M059J (cell line): ENCODE measurements around the gene GALNT2. TPM values are rescaled to one million over a fixed set of nuclear protein-coding genes. Genes with fewer than 3 reads are reported as not detected.
A peak's percentile ranks its signal among the peaks of the same experiment; 100 is the strongest.

Source experiments
- DNase-seq: peaks from one replicate; pipeline ENCODE4 v3.0.0-alpha.2; 2012; ENCODE audit warnings: low read depth
- total RNA-seq: library from RNA; depleted of rRNA; stranded (reverse); fragments of >200 nt; shearing (Covaris generic); gene quantifications from 2 replicates; pipeline ENCODE4 v1.2.3, GENCODE V29; 2014

The GALNT2 gene
- total RNA-seq, 1 experiment from 2014 or later = 65.1 TPM

DNA sequence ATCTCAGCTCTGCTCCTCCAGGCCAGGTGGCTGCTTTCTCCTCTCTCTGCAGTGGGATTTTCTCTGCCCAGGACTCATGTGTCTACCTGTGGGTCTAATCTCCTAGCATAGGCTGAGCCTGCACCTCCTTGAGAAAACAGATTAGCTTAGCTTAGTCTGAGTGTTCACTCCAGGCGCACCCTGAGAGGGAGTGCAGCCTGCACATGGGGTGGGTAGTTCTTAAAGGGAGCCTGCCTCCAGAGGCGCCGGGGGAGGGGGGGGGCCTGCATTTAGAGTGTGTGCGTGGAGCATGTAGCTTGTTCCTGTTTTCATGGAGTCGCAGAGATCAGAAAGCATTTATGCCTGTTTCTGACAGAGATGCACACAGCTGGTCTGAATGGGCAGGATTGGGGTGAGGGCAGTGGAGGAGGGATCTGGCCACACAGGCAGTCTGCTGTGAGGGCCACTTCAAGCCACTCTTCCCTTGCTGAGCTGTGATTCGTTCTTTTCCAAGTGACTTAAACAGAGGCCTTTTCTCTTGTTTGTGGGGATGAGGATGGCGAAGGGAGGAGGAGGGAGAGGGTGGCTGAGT is 45.2 kb downstream of the GALNT2 start:
- no peak for DNase-seq

DNA sequence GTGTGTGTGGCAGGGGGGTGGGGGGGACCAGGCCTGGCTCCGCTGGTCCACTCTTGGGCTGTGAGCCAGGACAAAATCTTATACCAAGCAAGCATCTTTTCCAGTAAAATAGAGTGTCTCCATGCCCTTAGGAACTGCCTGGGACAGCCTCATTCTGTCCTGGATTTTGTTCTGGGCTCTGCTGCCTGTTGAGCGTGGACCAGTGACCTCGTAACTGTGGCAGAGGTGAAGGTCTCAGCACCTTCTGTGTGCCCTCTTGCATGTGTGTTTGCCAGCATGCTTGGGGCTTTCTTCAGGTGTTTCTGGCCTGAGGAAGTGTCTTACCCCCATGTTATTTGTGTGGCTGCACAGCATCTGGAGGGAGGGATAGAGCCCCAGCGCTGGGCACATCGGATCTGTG is 45.7 kb downstream of the GALNT2 start:
- no peak for DNase-seq

DNA sequence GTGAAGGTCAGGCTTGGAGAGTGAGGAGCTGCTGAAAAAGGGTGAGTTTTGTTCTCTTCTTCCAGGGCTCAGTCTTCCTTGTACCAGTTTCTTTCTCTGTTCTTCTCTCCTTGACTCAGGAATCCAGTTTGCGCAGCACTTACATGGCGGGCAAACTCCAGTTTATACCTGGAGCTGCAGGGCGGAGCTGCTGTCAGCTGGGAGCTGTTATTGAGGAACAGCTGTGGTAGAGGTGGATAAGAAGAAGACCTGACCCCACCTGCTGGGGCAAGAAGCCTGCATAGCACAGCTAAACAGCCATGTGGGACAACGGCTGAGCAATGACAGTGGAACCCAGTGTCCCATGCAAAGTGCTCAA is 46.2 kb downstream of the GALNT2 start:
- DNase-seq = no peak

DNA sequence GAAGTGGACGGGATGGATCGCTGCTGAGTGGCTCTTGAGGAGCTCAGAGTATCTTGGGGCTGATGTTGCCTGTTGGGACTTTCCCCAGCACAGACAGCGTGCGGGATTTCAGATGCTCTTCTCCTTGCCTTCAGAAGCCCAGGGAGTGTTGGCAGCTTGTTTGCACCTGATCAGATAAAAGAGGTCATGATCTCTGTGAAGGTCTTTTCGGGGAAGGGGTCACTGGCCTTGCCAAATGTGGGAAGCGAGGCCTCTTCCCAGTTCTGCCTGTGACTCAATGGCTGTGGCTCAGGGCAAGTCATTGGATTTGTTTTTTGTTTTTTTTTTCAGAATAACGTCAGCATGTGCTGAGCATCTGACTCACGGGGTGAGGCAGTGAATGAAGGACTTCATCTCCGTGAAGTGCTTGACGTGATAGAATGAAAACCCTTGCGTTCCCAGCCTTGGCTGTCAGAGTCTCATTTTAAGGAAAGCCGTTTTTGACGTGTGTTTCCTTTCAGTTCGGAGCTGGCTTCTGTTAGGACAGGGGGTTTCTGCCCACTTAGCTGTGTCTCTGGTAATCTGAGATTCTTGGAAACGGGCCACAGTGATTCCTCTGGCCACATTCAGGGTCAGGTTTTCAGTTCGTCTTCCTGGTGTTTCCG is 46.7 kb downstream of the GALNT2 start:
- DNase-seq = peak; percentile 93

DNA sequence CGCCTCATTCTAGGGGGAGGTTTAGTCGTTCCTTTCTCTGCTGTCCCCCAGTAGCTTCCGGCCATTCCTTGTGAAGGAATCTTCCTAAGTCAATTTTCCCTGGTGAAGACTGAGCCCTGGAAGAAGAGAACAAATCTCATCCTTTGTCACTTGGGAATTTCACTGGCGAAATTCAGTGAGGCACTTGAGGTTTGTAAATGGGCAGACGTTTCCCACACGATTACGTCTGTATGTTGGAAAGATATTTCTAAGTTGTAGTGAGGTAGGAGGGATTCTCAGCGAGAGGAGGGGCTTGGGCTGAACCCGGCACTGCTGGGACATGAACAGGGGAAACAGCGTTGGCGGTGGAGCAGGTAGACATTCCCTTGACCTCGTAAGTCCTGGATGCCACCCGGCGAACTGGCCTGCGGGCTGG is 47.2 kb downstream of the GALNT2 start:
- no peak for DNase-seq

DNA sequence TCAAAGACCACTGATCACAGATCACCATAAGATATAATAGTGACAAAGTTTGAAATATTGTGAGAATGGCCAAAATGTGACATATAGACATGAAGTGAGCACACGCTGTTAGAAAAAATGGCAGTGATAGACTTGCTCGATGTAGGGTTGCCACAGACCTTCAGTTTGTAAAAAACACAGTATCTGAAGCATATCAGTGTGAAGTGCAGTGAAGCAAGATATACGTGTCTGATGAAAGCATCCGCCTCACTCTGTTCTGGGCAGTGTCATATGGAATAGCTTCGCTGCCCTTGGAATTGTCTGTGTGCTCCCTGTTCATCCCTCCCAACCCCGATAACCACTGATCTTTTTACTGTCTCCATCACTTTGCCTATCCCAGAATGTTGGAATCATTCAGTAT is 50.7 kb downstream of the GALNT2 start:
- DNase-seq = no peak

DNA sequence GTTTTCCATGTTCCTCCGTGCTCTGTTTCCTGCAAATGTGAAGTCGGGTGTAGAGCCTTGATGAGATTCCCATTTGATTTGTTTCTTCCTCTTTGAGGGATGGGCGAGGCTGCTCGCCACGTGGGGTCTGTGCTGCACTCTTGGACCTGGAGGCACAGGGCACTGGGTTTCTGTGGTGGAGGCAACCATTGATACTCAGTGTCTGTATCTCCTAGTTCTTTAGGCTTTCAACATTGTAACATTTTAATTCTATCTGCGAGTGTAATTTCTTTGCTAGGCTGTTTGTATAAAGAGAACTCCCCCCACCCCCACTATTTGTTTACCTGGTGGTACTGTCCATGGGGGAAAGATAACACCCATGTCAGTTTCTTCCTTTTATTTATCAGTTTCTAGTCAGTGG is 52.3 kb downstream of the GALNT2 start:
- no peak for DNase-seq

DNA sequence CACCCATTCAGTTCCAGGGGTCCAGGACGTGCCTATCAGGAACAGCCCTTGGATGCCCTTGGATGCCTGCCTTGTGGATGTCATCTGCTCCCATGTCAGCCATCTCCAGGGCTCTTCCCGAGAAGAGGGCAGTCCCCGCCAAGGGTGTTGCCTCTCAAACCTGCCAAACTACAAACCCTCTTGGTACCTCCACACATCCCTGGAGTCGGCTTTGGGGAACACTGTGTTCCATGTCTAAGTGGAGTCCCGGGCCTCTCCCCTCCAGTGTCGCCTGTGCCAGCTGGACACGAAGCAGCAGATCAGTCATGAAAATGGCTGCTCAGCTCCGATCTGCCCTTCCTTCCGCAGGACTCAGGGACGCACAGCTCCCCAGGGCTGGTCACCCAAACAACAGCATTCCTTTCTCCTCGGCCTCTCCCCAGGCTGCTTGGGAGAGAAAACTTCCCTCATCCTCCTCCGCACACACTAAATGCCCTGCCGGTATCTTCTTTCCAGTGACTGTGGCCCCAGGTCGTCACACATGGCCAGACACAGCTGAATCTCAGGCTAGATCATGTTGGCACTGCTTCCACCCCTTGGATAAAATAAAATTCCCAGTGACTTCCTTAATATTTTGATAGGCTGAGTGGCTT is 53.4 kb downstream of the GALNT2 start:
- DNase-seq = no peak

DNA sequence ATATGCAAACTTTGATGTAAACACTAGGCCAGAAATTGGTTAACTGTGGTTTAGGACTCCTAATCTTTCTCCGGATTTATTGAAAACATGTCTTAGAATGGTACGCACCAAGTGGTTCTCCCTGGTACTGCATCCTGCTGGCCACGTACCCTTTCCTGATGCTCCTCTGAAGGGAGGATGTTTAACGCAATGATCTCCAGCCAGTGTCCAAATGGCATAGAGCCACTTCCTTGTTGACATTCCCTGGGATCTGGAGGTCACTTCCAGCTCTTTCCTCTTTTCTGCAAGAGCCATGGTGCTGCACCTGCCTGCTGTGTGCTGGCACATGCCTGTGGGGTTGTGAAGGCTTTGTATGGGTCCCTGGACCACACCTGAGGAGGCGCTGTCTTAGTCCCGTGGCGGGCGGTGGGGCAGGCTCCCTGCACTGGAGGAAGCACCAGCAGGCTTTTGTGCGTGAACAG is 53.9 kb downstream of the GALNT2 start:
- DNase-seq = peak; percentile 22

DNA sequence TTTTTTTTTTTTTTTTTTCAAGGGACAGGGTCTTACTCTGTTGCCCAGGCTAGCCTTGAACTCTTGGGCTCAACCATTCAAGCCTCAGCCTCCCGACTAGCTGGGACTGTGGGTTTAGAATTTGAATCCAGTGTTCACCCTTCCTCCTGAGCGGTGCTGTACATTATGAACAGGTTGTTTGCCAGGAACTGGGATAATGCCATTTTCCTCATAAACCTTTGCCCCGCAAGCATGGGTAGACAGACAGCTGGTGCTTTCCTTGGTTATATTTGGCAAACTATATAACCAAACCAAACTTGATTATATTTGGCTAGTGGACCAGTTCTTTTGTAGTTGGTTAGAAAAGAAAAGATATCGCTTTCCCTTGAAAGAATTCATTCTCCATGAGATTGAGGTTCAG is 54.9 kb downstream of the GALNT2 start:
- no peak for DNase-seq

DNA sequence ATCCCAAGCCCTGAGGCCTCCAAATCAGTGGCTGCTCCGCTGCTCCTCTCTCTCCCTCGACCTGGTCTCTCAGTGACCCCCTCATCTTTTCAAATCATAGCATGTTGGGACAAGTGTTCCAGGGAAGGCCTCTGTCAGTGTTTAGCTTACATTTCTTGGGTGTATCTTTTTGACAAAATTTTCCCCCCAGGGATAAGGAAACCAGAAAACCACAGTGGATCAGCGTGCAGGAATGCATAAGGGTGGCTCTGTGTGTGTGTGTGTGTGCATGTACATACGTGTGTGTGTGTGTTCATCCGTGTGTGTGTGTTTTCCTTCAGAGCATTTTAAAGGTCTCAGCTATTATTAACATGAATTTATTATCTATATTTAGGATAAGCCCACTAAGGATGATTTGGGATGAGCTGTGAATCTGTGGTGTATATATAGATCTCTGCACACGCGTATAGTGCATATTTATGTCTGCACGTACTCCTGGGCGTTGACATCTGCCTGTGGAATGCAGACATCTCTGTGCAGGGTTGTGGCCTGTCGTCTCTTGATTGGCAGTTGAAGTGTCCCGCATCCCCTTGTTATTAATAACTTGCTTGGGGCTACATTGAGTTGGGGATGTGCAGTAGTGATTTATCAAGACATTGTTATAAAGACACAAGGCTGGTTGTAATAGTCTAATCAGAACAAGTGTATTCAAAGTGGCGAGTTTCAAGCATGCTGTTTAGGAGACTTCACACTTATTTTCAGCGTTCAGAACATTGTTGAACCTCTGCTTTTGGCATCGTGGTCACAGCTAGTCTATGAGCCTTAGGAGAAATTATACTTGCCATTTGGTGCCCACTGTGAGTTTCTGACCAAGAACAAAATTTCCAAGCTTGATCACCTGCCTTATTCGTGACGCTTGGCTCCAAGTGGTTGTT is 55.6 kb downstream of the GALNT2 start:
- DNase-seq = no peak

DNA sequence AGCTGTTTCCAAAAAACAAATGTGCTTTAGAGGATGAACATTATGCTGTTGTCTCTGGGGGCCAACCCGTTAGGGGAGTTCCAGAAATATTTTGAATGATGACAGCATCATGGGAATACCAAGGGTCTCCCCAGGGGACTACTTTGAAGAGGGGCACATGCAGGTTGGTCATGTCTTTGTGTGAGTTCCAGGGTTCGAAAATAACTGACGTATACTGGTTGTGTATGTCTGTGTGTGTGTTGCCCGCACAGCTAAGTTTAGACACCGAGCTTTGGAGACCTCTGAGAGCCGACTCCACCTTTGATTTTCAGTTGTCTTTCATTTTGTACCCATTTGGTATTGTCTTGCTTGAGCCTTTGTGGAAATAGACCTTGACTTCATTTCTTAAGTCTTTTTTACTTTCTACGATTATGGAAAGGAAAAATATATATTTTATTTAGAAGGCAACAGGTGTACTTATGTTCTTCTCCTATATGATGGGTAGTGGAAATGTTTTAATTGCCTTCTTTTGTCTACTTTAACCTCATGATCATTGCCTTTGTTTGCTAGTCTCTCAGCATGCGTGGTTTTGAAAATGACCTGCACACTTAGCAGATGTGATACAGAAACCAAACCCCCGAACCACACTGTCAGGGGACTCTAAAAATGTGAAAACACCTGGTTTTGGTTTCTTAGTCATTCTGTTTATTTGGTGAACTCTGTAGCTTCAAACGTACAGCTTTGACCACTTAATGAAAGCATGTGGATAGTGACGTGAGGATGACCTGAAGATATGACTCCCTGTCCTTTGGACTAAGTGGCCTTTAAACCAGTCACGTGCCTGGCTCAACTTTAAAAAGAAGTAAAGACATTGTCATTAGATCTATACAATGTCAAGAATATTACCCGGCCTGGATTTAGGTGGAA is 56.5 kb downstream of the GALNT2 start:
- DNase-seq = peak; percentile 44

DNA sequence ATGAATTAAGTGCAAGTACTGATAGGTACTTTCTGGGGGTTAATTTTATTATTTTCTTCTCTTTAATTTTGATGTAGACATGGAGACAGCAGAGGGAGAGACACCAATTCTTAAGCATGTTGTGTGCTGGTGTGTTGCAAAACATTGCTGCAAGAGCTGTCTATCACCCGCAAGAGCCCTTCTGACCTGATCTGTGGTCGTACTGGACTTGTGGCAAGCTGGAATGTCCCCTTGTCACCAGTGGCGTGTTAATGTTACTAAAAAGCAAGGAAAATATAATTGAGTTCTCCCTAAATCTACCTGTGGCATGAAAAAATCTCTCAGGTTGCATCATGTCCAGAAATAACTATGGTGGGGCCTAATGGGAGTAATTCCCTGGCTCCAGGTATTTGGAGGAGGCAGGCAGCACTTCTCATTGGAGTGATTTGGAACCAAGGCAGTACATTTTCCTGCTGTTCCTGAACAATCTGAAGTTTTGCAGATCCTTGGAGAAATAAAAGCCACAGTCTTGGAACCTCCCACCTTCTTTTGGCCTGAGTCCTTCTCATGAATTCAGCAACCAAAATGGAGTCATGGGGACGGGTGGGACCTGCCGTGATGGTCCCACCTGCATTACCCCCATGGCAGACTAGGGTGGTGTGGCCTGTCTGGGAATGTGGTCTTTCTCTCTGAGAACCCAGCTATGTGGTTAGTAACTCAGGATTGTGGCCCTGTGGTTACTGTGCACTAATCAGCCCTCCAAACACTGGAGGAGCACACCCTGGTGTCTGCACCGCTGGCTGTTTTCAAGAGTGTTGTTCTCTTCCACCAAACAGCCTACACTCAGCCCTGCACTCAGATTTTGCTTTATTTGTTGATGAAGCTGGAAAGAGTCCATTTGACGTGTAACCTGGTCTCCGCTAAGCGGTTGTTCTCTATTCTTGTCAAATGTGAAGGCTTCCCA is 57.4 kb downstream of the GALNT2 start:
- DNase-seq = peak; percentile 41

DNA sequence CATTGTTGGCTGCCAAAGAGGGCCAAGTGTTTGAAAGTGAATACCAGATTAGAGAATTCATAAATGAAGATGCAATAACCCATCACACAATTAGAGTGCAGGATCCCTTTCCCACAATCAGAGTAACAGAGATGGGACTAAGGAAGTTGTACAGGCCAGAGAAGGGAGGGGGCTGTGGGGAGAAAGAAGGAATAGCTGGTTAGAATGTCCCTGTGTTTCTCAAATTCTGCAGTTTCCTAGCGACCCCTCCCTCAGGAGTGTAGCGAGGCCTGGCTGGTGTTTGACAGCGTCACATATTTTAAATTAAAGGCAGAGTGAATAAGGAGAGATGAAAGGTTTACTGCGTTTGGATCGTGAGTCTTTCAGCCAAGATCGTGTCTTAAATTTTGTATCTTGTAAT is 58.1 kb downstream of the GALNT2 start:
- DNase-seq = no peak

DNA sequence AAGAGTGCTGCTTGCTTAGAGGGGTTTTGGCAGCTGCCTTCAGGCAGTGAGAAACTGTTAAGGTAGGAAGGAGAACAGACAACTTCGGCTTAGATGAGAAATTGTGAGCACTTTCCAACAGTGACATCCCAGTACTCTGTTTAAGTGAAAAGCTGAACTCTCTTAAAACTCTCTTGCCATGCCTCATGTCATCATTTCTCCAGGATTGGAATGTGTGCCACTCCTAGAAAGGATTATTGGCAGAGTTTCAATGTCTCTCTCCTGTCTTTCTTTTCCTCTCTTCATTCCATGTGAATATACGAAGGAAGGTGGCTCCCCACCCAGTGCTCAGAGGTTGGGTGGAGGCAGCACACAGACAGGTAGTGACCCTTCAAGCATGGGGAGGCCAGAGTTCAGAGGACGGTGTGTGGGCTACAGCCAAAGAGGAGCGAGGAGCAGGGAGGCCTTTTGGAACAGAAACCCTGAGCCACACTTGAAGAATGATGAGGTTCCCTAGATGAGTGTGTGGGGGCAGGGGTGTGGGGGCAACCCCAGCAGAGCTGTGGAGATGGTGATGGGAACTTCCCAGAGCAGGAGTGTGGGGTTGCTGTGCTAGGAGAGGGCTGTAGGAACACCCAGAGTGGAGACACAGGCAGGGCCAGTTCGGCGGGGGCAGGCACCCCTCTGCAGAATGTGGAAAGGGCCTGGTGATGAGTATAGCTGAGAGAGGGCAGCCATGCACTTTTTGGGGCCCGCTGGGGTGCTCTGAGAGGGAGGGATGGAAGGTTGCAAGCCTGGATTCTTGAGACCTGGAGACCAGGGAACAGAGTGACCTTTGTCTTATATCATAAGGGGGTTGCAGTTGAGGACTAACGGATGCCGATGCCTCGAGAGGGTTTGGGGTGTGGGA is 58.8 kb downstream of the GALNT2 start:
- DNase-seq = peak; percentile 33

DNA sequence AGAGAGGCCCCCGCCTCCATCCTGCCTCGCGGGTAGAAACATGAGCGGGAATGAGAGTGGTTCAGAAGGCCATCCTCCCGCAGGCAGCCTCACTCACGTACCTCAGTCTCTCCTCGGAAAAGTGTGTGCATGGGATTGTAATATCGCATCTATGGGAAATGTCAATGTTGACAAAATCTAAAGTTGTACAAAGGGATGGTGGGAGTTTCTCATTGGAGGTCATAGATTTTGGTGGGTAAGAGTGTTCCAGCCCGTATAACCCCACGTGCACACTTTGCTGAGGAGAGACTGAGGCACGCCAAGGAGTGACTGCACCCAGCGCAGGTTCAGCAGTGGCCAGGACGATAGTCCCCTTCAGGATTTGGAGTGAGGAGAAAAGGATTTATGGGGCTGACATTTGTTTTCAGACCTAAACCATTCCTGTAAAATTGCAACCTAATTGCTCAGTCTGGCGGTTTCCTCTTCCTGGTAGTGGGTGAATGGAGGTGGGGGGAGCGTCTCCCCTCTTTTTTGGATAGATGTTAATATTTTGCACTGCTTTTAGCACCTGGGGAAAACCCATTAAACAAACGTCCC is 59.6 kb downstream of the GALNT2 start:
- DNase-seq = no peak

DNA sequence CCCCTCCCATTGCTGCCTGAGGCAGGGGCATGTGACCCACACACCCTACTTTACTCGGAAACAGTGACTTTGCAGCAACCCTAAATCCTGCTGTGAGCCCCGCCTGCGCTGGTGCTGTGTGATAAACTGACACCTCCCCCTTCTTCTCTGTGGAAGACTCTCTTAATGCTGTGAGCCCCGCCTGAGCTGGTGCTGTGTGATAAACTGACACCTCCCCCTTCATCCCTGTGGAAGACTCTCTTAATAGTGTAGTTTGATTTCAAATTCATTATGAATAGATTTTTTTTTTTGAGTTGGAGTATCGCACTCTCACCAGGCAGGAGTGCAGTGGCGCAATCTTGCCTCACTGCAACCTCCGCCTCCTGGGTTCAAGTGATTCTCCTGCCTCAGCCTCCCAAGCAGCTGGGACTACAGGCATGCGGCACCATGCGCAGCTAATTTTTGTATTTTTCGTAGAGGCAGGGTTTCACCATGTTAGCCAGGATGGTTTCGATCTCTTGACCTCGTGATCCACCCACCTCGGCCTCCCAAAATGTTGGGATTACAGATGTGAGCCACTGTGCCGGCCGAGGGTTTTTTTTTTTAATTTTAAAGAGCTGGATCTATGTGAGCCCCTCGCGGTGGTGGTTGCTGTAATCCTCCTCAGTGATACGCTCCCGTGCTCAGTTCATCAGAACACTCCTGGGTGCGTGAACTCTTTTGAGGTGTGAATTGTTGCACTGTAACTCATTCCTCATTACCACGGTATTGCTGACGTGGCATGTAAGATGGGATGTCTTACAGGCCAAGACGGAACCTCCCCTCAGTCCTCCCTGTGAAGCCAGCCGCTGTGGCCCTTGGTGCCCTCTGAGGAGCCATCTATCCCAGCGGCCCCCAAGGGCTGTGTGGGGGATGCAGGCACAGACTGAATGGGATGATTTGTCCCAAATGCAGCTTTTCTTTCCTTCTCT is 60.3 kb downstream of the GALNT2 start:
- DNase-seq = no peak
